SJCRH30 (cell line): ENCODE measurements around the gene DLGAP5. TPM values are rescaled to one million over a fixed set of nuclear protein-coding genes. Genes with fewer than 3 reads are reported as not detected.

Experiments
- DNase-seq, 2 experiments: peaks; one replicate each; pipeline ENCODE4 v3.0.0-alpha.2; 2015 to 2020
- H3K27ac ChIP-seq: fragments of 250-450 bp; sonication (Bioruptor Pico); 2 replicates; pipeline ENCODE4 v1.5.1; 2020; ENCODE audit warnings: mild to moderate bottlenecking, moderate library complexity
- H3K27me3 ChIP-seq: fragments of 250-450 bp; sonication (Bioruptor Pico); 2 replicates; pipeline ENCODE4 v1.5.1; 2020; ENCODE audit warnings: mild to moderate bottlenecking, moderate library complexity
- H3K36me3 ChIP-seq: fragments of 250-450 bp; sonication (Bioruptor Pico); 2 replicates; pipeline ENCODE4 v1.5.1; 2020; ENCODE audit warnings: mild to moderate bottlenecking, moderate library complexity
- H3K4me1 ChIP-seq: fragments of 250-450 bp; sonication (Bioruptor Pico); 2 replicates; pipeline ENCODE4 v1.5.1; 2020; ENCODE audit warnings: mild to moderate bottlenecking, moderate library complexity
- H3K4me3 ChIP-seq: fragments of 250-450 bp; sonication (Bioruptor Pico); 2 replicates; pipeline ENCODE4 v1.5.1; 2020; ENCODE audit warnings: mild to moderate bottlenecking, moderate library complexity
- H3K9me3 ChIP-seq: fragments of 250-450 bp; sonication (Bioruptor Pico); replicated peaks from 2 replicates; pipeline ENCODE4 v1.5.1; 2020; ENCODE audit warnings: mild to moderate bottlenecking, moderate library complexity
- total RNA-seq: library from RNA; depleted of rRNA; stranded (reverse); fragments of >200 nt; shearing (Covaris generic); gene quantifications from 2 replicates; pipeline ENCODE4 v1.2.3, GENCODE V29; 2014; rRNA removed

The DLGAP5 gene
- total RNA-seq, 1 experiment from 2014 or later: 92.0 TPM

GRCh38 chr14:55099756-55100155 is 91.6 kb downstream of the DLGAP5 start:
- Histone ChIP-seq H3K4me3 (no peak overlapping the region), H3K9me3 (no peaks in the 10 kb centered on the region; the same call in 1 of the 2 replicates), H3K36me3 (no peaks in the 10 kb centered on the region), H3K27ac (no peak overlapping the region), H3K27me3 (no peaks in the 10 kb centered on the region), H3K4me1 (peaks cover 17% of the 10 kb centered on the region)
- no peak for DNase-seq

GRCh38 chr14:55098561-55098898 is 92.9 kb downstream of the DLGAP5 start:
- Histone ChIP-seq H3K27me3 (no peaks in the 10 kb centered on the region), H3K36me3 (no peaks in the 10 kb centered on the region), H3K4me3 (no peak overlapping the region), H3K9me3 (no peaks in the 10 kb centered on the region), H3K27ac (no peak overlapping the region), H3K4me1 (peaks cover 11% of the 10 kb centered on the region)
- DNase-seq: no peak

Other genes starting within 250 kb of the DLGAP5 start
- 42.4 and 45.3 TPM in 2 replicates for gene WDHD1, start 164.5 kb downstream of the DLGAP5 start, total RNA-seq
- 27.7 and 33.0 TPM in 2 replicates for gene SOCS4, start 164.3 kb downstream of the DLGAP5 start, total RNA-seq
- gene MAPK1IP1L, start 139.9 kb downstream of the DLGAP5 start, total RNA-seq: 66.5 and 76.2 TPM in 2 replicates
- gene LGALS3, start 62.3 kb downstream of the DLGAP5 start, total RNA-seq: 1.9 and 2.0 TPM in 2 replicates
- 18.1 and 19.6 TPM in 2 replicates for gene FBXO34, start 79.8 kb upstream of the DLGAP5 start, total RNA-seq
- gene ATG14, start 220.2 kb upstream of the DLGAP5 start, total RNA-seq: 7.9 and 8.3 TPM in 2 replicates
- gene TBPL2, start 249.0 kb upstream of the DLGAP5 start, total RNA-seq: not detected in 2 replicates